NCI-H82 treated with DMSO at 0.1 percent for 48 hours (cell line): ENCODE data around the gene GPR148.

Experiments
- DNase-seq: peaks from one replicate; lab custom pipeline; 2025; ENCODE audit not compliant: unreplicated experiment; lab: John Stamatoyannopoulos, UW

Gene GPR148

GRCh38 chr2:130749078-130749477, 20.2 kb downstream of the GPR148 start:
- no peak for DNase-seq

GRCh38 chr2:130749641-130750040, 20.8 kb downstream of the GPR148 start:
- no peak for DNase-seq

- no peak for DNase-seq
Measured at GRCh38 chr2:130754811-130755210, 25.9 kb downstream of the GPR148 start.

- peak; percentile 13 for DNase-seq
Measured at GRCh38 chr2:130755256-130756052, 26.6 kb downstream of the GPR148 start, which contains the start of gene AMER3. TSS of gene AMER3 (plus strand) at chr2:130755540. CDS start at chr2:130762073, 6,533 bp downstream.

GRCh38 chr2:130756053-130756873, 27.4 kb downstream of the GPR148 start:
- DNase-seq, result no peak

- no peak for DNase-seq
Measured at GRCh38 chr2:130756874-130757668, 28.2 kb downstream of the GPR148 start.

GRCh38 chr2:130759906-130760753, 31.3 kb downstream of the GPR148 start:
- DNase-seq, result no peak

GRCh38 chr2:130760754-130761751, 32.2 kb downstream of the GPR148 start:
- DNase-seq, result no peak

GRCh38 chr2:130762031-130762909, 33.4 kb downstream of the GPR148 start:
- no peak for DNase-seq

- DNase-seq, result no peak
Measured at GRCh38 chr2:130762910-130763385, 34.1 kb downstream of the GPR148 start.

GRCh38 chr2:130763405-130763804, 34.5 kb downstream of the GPR148 start:
- no peak for DNase-seq

GRCh38 chr2:130764035-130764820, 35.4 kb downstream of the GPR148 start:
- DNase-seq, result no peak

- no peak for DNase-seq
Measured at GRCh38 chr2:130764821-130765115, 35.9 kb downstream of the GPR148 start.

GRCh38 chr2:130765464-130765863, 36.6 kb downstream of the GPR148 start:
- DNase-seq, result no peak

- no peak for DNase-seq
Measured at GRCh38 chr2:130766037-130766436, 37.2 kb downstream of the GPR148 start.

GRCh38 chr2:130766711-130767407, 38.0 kb downstream of the GPR148 start:
- no peak for DNase-seq

- DNase-seq, result no peak
Measured at GRCh38 chr2:130767408-130767775, 38.5 kb downstream of the GPR148 start.
